Esophagus mucosa (tissue), 1 donor: Measurements from ENCODE around the gene TNS1. TPM values are rescaled to one million over a fixed set of nuclear protein-coding genes. Genes with fewer than 3 reads are reported as not detected.

ENCODE experiments used
- ATAC-seq: fragments of 200-7000 bp; cut with Tn5 transposase; one replicate; pipeline ENCODE4 v1.9.1; 2020
- total RNA-seq: library from RNA; stranded (reverse); gene quantifications from one replicate; pipeline ENCODE4 v1.2.4, GENCODE V29; 2023
- donor health status: DM: yes; HTN: yes; CAD: no.

Gene TNS1
- total RNA-seq, 1 donor from 2014 or later, result 27.7 TPM

DNA sequence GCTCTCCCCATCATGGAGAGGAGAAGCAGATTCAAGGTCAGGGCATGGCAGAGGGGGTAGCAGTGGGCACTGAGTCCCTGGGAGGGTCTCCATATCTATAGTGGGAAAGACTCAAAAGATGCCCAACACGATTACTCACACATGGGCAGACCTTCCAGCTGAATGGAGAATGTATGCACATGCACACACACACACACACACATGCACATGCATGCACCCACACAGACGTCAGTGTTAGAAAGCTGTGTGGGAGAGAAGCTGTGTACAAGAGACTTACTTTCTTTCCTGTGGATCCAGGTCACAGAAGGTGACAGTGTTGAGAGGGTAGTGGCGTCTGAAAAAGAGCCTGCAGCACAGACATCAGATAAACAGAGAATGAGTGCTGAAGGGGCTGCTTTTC, 194.5 kb downstream of the TNS1 start:
- no peak for ATAC-seq

DNA sequence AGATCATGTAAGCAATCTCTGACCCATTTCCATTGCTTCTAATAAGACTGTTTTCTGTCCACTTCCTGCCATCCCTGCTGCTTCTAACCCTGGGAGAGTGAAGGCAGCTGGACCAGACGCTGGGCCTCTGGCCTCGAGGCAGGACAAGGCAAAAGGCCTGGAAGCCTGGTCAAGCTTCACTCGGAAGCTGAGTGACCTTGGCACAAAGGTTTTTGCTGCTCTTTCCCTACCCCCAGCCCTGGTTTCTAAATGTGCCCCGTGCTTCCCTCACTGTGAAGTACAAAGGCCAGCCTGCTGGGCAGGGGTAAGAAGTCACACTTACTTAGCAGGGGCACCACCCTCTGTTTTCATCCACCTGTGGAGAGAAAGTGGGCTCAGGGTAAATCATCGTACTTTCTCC, 195.0 kb downstream of the TNS1 start:
- no peak for ATAC-seq

DNA sequence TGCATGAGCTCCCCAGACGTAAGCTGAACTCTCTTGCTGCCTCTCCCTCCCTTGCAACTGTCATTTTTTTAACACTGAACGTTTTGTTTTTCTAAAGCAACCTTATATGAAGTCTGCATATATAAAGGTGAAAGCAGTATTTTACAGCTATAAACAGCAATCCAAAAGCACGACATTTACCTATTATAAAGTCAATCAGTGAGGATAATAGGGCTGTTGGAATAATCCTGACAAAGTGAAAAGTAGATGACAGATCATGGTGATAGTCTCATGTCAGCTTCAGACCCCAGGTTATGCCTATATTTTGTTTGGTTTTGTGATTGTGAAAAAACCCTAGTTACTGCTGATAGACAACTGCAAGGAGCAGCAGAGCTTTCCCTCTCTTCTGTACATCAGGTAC, 195.8 kb downstream of the TNS1 start:
- ATAC-seq, result no peak

DNA sequence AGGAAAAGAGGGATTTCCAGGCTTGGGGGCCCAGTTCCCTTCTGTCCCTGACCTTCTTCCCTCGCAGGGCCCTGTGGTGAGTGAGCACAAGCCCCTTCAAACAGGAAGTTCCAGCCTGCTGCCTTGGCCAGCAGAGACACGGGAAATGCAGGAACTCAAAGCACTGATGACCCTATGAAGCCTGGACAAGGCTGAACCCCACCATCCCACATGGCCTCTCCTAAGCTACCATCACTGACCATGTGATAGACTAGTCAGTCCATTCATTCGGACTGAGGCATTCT, 196.4 kb downstream of the TNS1 start:
- no peak for ATAC-seq

DNA sequence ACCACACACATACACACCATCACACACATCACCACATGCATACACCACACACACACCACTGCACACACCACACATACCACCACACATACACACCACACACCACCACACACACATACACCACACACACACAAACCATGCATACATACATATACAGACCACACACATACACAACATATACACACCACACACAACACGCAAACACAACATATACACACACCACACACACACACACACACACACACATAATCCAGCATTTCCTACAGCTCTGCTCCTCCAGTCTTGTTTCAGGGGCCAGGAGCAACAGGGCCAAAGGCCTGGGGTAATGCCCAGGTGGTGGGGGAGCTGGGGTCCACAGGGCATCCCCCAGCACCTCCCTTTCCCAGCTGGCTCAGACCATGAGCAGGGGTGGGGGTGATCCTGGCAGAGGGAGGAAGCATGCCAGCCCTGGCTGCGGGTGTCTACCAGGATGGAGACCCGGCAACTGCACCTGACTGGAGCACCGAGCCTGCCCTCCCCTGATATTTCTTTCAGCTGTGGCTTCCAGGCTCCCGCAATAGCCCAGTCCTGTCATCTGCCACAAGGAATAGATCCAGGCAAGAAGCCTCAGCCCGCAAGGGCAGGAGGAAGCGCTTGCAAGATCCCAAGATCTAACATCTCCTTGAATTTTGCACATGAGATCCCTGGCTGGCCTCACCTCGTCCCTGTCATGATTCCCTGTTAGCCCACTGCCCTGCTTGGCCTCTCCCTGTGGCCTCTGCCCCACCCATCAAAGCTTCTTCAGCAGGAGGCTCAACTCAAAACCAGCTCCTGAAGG, 196.9 kb downstream of the TNS1 start:
- no peak for ATAC-seq

DNA sequence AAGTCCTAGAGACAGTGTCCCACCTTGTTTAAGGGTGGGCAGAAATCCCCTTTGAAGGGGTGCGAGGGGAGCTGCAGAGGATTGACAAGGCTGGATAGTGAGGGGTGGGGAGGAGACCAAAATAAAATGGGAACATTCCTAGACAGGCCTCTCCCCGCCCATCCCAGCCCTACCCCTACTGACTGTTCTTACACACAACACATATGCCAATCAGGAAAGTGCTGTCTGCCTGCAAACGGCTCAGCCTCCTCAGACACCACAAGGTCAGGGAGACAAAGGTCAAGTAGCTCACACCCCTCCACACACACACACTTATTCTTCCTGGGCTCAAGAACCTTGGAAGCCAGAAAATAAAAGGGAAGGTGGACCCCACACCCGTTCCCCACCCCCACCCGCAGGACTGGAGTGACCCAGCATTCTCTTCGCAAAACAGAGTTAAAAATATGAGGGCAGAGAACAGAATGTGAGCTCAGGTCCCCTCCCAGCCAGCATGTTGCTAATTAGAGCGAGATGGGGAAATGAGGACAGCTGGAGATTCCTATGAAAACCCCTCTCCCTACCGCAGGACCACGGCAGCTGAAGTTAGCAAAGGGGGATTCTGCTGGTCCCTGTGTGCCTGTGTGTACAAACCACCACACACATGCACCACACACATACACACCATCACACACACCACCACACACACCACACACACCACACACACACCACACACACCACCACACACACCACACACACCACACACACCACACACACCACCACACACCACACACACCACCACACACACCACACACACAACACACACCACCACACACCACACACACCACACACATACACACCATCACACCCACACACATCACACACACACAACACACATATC, 197.8 kb downstream of the TNS1 start:
- peak; percentile 61 for ATAC-seq

DNA sequence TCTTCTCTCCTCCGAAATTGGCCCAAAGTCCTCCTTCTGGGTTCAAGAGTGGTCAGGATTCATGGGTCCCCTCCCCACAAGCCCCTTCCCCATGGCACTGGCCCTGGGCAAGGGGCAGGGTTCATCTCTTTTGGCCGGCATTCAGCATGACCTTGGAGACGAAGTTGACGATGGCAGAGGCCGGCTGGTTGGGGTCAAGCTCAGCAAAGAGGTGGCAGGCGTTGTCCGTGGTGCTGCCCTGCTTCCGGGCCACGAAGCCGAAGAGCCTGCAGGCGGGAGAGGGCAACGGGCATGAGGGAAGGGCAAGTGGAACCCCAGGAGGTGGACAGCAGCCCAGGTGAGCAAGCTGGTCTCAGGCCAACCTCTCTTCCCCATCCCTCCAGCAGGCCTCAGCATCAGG, 198.5 kb downstream of the TNS1 start:
- no peak for ATAC-seq

DNA sequence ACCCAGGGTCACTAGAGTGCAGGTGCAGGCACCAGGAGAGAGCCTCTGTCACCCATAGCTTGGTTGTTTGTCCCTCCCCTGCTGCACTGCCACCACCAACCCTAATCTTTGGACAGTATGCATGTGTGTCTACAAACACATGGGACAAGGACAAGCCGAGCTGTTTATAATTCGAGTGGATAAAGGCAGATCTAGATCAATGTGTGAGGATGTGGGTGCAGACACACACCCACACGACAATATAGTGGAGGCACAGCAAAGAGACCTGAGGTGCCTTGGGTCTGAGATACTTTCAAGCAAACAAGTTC, 199.2 kb downstream of the TNS1 start:
- ATAC-seq, result no peak

DNA sequence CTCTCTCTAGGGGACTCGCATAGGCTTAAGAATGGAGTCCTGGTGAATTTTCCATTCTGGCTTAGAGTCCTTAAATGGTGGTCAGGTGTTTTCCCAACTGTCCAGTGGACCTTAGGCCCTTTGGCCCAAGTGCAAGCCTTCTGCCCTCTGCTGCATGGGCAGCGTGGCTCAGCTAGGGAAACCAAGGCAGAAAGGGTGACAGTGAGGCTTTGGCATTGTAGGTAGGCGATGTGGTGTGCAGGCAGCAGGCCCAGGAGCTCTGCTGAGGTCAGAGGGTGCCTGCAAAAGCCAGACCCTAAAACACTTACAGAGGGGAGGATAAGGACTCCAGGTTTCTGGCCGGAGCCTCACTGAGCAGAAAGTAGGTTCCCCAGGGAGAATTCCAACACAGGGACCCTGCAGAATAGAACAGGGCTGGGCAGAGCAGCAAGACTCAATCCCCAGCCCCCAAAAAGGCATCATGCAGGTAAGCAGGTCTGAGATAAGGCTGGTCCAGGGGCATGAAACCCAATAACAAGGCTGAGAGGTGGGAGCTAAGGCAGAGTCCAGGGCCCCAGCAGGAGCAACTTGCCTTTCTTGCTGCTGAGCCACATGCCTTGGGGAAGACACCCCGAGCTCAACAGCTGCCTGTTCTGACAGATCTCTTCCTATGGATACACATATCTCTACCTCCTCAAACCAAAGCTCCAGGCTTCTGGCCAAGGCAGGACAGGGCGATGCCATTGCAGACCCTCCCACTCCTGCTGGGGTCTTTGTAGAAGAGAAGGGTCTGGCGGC, 199.7 kb downstream of the TNS1 start:
- ATAC-seq, result no peak

DNA sequence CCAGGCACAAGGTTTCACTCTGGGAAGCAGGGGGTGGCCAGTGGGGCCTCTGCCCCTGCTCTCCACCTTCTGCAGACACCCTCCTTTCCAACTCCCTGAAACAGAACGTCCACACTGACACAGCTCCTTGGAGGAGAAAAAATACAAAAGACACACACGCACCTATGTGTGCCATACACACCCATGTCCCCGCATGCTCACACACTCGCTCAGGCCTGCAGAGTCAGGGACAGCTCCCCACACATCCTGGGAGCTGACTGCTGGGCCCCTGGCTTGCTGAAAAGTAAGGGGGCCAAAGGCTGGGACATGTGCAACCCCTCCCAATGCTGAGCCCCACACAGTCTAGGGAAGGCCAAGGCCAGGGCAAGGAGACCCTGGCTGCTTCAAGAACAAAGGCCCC, 200.5 kb downstream of the TNS1 start:
- no peak for ATAC-seq

DNA sequence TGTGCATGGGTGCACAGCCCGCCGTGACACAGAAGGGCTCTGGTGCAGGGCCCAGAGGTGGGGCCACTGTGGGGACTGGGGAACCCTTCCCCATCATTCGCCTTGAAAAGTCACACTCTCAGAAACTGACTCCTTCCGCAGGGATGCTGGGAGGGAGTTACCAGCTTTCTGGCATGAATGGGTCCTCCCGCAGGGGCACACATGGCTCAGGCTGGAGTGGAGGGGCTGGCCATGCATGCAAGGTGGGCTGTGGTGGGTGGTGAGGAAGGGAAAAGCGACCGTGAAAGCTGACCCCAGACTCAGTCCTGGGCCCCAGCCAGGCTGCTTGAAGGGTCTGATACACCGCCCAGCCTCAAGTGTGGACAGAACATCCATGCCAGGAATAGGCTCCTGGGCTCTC, 201.1 kb downstream of the TNS1 start:
- ATAC-seq, result no peak

DNA sequence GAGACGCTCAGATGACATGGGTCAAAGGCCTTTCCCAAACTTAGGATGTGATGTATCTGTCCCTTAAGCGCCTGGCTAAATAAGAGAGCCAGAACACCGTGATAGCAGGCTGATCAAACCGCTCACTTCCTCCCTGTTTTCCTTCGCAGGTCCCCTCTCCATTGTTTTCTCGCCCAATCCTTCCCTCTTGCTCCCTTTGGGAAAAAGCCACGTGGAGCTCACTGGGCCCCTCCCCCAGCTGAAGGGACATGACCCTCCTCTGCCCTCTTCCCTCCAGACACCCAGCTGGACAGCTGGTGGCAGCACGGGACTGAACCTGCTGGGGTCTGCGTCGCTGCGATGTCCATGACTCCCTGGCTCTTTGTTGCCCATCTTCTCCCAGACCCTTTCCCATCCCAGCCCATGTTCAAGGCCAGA, 201.7 kb downstream of the TNS1 start:
- no peak for ATAC-seq

DNA sequence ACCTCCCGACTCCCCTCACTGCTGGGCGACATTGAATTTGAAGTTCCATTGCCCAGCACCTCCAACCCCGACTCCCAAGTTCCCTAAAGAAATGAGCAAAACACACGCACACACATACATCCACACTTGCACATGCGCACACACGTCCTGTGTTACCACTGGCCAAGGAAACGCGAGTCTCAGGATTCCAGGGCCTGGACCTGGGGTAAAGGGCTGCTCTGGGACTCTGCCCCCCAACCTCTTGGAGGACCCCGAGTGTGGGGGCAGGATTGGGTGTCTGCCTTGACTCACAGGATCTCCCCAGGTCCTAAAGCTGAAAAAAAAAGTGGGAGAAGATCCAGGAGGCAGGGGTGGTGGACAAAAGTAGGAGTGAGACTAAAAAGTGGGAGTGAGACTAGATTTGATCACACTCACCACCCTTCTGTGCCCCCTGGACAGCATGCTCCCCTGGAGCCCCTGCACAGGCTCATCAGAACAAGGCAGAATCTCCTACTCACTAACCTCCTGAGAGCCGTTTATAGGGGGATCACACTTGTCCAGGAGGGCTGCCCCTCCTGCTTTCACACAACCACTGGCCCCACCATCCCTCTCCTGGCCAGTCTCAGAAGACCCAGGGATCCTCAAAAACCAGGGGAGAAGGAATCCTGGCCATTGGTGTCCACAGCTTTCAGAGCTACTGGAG, 202.2 kb downstream of the TNS1 start:
- no peak for ATAC-seq

DNA sequence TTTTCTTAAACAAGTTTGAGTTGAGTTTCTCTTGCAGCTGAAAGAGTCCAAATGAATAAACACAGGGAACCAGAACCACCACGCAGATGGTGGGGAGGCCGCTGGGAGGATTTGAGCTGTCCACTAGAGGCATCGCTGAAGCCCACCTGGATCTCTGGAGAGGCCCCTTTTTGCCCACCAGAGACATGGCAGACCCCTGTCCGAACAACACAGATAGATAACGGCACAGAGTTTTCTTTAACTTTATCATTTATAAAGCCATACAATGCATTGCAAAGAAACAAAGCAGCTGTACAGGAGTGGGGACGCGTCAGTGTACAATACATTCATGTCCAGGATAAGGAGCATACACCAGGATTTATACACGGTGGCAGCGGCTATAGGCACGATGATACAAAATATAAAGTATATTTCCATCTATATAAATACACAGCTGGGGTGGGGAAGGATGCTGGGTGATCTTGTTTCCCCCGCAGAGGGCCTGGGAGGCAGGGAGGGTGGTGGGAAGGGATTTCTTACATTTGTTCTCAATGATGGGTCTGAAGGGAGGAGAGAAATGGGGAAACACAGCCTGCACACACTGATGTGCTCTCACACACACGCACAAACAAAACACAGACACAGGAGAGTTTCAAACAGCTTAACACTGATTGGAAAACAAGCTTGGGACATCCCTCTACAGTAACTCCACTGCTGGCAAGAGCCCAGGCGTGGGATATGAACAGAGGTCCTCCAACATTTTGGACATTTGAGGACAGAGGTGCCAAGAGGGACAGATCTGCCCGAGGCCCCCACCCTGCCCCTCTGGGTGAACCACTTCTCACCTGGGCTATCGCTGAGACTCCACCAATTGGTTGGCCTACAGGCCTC, 203.0 kb downstream of the TNS1 start:
- ATAC-seq, result no peak

DNA sequence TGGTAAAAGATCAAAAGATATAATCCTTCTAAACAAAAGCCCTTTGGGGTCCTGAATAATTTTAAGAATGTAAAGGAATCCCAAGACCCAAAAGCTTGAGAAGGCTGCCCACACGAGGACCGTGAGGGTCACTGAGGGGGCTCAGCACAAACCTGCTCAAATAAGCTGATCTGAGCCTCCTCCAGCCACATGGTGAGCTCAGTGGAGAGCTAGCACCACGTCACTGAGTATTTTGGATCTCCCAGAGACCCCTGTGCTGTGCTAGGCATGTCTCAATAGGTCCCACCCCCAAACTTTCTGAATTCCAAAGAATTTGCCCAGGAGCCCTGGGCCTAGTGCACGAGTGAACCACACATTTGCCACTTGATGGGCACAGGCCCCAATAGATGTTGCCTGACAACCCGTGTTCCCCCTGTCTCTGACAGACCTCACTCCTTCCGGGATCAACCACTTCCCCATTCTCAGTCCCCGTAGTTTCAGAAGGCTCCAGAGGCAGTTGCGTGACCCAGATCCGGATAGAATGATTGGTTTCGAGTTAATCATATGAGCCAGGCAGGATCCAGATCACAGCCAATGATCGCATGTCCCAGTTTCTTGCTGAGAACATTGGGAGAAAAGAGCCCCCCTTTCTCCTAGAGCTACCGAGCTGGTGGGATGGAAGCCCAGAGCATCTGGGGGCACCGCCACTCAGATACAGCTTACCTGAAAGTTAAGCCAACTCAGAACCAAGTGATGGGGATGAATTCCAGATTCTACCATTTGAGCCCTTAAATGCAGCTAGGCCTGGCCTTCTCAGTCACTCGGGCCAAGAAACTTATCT, 203.8 kb downstream of the TNS1 start:
- ATAC-seq, result no peak

DNA sequence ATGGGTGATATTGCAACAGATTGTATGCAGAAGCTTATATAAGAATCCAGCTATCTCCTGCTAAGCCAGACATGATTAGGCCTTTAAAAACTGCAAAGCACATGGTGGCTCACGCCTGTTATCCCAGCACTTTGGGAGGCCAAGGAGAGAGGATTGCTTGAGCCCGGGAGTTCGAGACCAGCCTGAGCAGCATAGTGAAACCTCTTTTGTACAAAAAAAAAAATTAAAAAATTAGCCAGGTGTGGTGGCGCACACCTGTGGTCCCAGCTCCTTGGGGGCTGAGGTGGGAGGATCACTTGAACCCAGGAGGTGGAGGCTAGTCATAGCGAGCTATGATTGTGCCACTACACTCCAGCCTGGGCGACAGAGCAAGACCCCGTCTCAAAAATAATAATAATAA, 204.6 kb downstream of the TNS1 start:
- ATAC-seq, result no peak

DNA sequence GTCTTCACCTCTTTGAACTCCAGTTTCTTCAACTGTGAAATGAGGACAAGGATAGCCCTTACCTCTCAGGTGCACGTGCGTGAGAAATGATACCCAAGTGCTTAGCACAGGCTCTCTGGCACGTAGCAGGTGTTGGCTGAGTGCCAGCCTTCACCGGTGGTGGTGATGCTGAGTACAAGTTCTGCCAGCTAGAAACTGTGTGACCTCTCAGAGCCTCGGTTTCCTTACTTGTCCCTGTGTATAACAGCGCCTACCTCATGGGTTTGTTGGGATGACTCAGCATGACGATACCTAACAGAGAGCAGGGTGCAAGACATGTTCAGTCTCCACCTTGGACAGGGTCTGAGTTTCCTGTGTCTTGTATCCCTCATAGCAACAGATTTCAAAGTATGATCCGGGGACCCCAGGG, 205.1 kb downstream of the TNS1 start:
- peak; percentile 82 for ATAC-seq

DNA sequence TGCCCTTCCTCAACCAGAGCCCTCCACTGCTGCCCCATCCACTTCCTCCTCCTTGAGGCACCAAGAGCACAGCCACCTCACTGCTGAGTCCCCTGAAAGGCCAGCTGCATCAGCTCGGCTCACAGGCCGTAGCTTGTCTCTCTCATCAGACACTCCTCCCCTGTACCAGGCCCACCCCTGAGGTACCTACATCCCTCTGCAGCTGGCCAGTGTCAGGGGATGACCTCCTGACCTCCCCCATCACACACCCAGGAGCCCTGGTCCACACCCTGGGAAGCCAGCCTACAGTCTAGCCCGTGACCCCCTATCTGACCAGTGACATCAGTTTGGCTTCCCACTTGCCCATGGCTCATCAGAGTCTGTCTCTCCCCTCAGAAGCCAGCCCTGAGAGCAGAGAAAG, 205.6 kb downstream of the TNS1 start:
- ATAC-seq, result no peak

DNA sequence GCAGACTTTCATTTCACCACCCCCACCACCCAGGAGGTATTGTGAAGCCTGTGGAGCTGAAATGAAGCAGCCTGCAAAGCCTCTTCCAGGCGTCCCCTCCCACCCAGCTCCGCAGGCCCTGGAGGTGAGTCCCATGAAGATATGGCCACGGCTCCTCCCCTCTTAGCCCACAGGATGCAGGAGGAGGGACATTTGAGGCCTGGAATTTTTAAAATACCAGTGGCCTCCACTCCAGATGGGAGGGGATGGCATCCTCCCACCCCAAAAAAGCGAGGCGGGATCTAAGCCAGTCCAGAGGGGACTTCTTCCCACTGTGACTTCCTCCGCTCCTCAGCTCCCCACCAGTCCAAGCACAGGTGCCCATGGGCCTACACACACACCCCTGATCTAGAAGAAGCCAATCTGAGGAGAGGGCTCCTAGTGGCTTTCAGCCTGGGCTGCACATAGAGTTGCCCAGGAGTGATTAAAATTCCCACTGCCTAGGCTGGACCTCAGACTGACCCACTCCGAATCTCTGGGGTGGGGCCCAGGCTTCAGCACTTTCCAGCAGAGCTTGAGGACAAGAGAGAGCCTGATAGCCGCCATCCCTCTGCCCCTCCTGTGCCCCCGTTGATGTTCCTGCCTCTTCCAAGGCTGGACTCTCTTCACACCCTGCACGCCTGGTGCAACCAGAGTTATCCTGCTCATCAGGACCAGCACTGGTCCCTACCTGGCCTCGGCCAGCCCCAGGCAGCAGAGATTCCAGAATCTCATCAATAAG, 206.9 kb downstream of the TNS1 start:
- ATAC-seq, result no peak

DNA sequence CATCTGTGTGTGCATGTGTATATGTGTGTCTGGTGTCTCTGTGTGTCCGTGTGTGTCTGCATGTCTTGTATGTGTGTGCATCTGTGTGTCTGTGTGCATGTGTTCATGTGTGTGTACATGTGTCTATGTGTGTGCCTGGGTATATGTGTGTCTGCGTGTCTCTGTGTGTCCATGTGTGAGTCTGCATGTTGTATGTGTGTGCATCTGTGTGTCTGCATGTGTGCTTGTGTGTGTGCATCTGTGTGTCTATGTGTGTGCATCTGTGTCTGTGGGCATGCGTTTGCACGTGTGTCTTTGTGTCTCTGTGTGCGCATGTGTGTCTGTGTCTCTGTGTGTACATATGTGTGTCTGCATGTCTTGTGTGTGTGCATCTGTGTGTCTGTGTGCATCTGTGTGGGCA, 207.7 kb downstream of the TNS1 start:
- ATAC-seq, result no peak
